Measurements from ENCODE around the gene TMEM175.
A peak's percentile ranks its signal among the peaks of the same experiment; 100 is the strongest.

TMEM175 gene

DNA sequence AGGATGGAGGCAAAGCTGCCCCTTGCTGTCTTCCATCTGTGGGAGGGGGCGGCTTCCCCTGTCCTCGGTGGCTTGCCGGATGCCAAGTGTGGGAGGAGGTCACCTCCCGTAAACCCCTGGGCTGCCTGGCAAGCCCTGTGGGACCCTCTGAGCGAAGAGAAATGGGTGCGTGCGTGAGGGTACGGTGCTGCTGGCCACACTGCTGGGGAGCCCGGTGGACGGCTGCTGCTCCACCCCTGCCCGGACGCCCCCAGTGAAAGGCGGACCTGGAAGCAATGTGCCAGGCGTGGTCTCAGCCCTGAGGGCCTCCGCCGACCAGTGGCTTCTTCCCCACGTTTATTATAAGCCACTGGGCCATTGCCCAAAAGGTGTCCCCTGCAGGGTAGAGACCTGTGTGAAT, 50.0 kb downstream of the TMEM175 start:
- no peak overlapping the region for H3K4me3 ChIP-seq (replicated peaks; ENCODE audit: low read depth, low read length)
- DNase-seq (ENCODE audit: extremely low read depth, low read depth): no peak
- TF ChIP-seq CTCF (IDR thresholded peaks at IDR 0.05; ENCODE audit: low read depth, low read length, missing control alignments): no peak

GRCh38 chr4:982814-983213, 50.6 kb downstream of the TMEM175 start:
- no peak for DNase-seq (ENCODE audit: extremely low read depth, low read depth)
- H3K4me3 ChIP-seq (replicated peaks; ENCODE audit: low read depth, low read length): no peak overlapping the region
- TF ChIP-seq CTCF (IDR thresholded peaks at IDR 0.05; ENCODE audit: low read depth, low read length, missing control alignments): no peak

DNA sequence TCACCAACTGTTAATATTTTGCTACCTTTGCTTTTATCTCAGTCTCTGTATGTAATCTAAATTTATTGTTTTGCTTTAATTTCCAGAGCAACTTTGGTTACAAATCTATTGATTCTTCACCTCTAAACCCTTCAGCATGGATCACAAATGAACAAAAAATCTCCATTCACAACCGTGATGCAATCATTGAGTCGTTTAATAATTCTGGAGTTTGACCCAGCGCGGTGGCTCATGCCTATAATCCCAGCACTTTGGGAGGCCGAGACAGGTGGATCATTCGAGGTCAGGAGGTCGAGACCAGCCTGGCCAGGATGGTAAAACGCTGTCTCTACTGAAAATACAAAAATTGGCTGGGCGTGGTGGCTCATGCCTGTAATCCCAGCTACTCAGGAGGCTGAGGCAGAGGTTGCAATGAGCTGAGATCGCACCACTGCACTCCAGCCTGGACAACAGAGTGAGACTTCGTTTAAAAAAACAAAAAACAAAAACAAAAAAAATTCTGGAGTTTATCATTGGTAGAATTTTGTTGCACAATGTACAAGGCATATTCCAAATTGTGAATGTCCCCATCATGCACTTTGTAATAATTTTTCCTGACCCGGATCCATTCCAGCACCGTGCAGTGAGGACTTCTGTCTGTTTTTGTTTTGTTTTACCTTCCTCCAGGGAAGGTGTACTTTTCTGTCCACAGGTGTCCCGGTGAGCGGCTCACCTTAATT, 52.2 kb downstream of the TMEM175 start:
- no peak for DNase-seq (ENCODE audit: extremely low read depth, low read depth)
- H3K4me3 ChIP-seq (replicated peaks; ENCODE audit: low read depth, low read length): no peak overlapping the region
- TF ChIP-seq CTCF (IDR thresholded peaks at IDR 0.05; ENCODE audit: low read depth, low read length, missing control alignments): no peak

GRCh38 chr4:985123-985830, 53.0 kb downstream of the TMEM175 start:
- no peak overlapping the region for H3K4me3 ChIP-seq (replicated peaks; ENCODE audit: low read depth, low read length)
- TF ChIP-seq CTCF (IDR thresholded peaks at IDR 0.05; ENCODE audit: low read depth, low read length, missing control alignments): no peak
- DNase-seq (ENCODE audit: extremely low read depth, low read depth): no peak

GRCh38 chr4:986428-986878, 54.2 kb downstream of the TMEM175 start:
- peak overlapping the region; percentile 53 for H3K4me3 ChIP-seq (replicated peaks; ENCODE audit: low read depth, low read length)
- TF ChIP-seq CTCF (IDR thresholded peaks at IDR 0.05; ENCODE audit: low read depth, low read length, missing control alignments): no peak
- no peak for DNase-seq (ENCODE audit: extremely low read depth, low read depth)

DNA sequence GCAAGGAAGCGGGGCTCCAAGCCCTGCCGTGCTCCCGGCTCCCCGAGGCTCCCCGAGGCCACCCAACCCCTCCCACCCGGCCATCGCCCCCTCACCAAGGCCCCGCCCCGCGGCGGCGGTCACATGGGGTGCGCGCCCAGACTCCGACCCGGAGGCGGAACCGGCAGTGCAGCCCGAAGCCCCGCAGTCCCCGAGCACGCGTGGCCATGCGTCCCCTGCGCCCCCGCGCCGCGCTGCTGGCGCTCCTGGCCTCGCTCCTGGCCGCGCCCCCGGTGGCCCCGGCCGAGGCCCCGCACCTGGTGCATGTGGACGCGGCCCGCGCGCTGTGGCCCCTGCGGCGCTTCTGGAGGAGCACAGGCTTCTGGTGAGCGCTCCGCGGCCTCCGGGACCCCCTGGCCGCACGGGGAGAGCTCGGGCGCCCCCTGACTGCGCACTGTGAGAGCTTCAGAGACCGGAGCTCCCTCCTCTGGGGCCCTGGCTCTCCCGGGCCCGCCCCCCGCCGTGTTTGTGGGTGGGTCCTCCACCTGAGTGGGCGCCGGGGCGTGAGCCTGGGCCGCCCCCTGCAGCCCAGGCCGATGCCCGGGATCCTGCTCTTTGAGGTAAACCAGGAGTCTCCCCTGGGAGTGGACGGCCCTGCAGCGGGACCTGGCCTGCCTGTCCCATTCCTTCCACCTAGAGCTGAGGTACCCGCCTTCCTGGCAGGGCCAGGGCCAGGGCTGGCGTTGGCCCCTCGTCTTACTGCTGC, 54.8 kb downstream of the TMEM175 start, which contains the start of gene IDUA:
IDUA (plus strand) TSS at position 166 of the 745 bp plus-strand sequence; CDS start at position 207, 41 bp downstream.
- peak within 1 kb of the TSS; percentile 53 for H3K4me3 ChIP-seq (replicated peaks; ENCODE audit: low read depth, low read length)
- no peak for DNase-seq (ENCODE audit: extremely low read depth, low read depth)
- peak; percentile 58 for TF ChIP-seq CTCF (IDR thresholded peaks at IDR 0.05; ENCODE audit: low read depth, low read length, missing control alignments)

All from HFF-Myc (cell line).